SJCRH30 (cell line): ENCODE measurements around the gene CTNNBL1. TPM values are rescaled to one million over a fixed set of nuclear protein-coding genes. Genes with fewer than 3 reads are reported as not detected.
A peak's percentile ranks its signal among the peaks of the same experiment; 100 is the strongest.
"Not testable (repeated sequence)": the region's sequence is repeated elsewhere in the genome, so short reads cannot be mapped to it uniquely, and the experiment has no call there.

ENCODE experiments used
- DNase-seq, 2 experiments: peaks; one replicate each; pipeline ENCODE4 v3.0.0-alpha.2; 2015 to 2020
- H3K27ac ChIP-seq: fragments of 250-450 bp; sonication (Bioruptor Pico); 2 replicates; pipeline ENCODE4 v1.5.1; 2020; ENCODE audit warnings: mild to moderate bottlenecking, moderate library complexity
- H3K27me3 ChIP-seq: fragments of 250-450 bp; sonication (Bioruptor Pico); 2 replicates; pipeline ENCODE4 v1.5.1; 2020; ENCODE audit warnings: mild to moderate bottlenecking, moderate library complexity
- H3K36me3 ChIP-seq: fragments of 250-450 bp; sonication (Bioruptor Pico); 2 replicates; pipeline ENCODE4 v1.5.1; 2020; ENCODE audit warnings: mild to moderate bottlenecking, moderate library complexity
- H3K4me1 ChIP-seq: fragments of 250-450 bp; sonication (Bioruptor Pico); 2 replicates; pipeline ENCODE4 v1.5.1; 2020; ENCODE audit warnings: mild to moderate bottlenecking, moderate library complexity
- H3K4me3 ChIP-seq: fragments of 250-450 bp; sonication (Bioruptor Pico); 2 replicates; pipeline ENCODE4 v1.5.1; 2020; ENCODE audit warnings: mild to moderate bottlenecking, moderate library complexity
- H3K9me3 ChIP-seq: fragments of 250-450 bp; sonication (Bioruptor Pico); replicated peaks from 2 replicates; pipeline ENCODE4 v1.5.1; 2020; ENCODE audit warnings: mild to moderate bottlenecking, moderate library complexity
- total RNA-seq: library from RNA; depleted of rRNA; stranded (reverse); fragments of >200 nt; shearing (Covaris generic); gene quantifications from 2 replicates; pipeline ENCODE4 v1.2.3, GENCODE V29; 2014

CTNNBL1 gene
- total RNA-seq, 1 experiment from 2014 or later: 89.5 TPM

DNA sequence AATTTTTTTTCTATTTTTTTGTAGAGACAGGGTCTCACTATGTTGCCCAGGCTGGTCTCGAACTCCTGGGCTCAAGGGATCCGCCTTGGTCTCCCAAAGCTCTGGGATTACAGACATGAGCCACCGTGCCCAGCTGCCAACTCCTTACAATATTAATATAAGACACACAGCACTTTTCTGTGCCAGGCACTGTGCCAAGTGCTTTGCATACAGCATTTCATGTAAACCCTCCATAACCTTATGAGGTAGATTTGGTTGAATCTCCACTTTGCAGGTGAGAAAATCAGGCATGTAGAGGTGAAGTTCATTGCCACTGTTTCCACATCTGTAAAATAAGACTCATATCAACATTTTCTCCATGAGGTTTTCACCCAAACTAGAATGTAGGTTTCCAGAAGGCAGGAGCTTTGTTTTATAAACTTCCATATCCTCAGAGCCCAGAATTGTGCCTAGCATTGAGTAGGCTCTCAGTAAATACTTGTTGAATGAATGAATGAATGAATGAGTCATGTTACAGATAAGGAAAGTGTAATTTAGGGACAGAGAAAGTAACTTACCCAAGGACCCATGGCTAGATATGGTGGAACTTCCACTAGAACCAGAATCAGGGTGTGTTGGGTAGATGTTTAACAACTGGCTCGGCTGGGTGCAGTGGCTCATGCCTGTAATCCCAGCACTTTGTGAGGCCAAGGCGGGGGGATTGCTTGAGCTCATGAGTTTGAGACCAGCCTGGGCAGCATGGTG is 3.0 kb upstream of the CTNNBL1 start:
- DNase-seq: no peak
- Histone ChIP-seq H3K27ac (no peak overlapping the region), H3K27me3 (peaks cover 5% of the 10 kb centered on the region; the same call in 1 of the 2 replicates), H3K9me3 (peaks cover 4% of the 10 kb centered on the region; the same call in 1 of the 2 replicates), H3K4me1 (0 out of 2 replicates have a peak, but pooled peaks cover 2% of the 10 kb centered on the region), H3K4me3 (no peak overlapping the region), H3K36me3 (no peaks in the 10 kb centered on the region)

DNA sequence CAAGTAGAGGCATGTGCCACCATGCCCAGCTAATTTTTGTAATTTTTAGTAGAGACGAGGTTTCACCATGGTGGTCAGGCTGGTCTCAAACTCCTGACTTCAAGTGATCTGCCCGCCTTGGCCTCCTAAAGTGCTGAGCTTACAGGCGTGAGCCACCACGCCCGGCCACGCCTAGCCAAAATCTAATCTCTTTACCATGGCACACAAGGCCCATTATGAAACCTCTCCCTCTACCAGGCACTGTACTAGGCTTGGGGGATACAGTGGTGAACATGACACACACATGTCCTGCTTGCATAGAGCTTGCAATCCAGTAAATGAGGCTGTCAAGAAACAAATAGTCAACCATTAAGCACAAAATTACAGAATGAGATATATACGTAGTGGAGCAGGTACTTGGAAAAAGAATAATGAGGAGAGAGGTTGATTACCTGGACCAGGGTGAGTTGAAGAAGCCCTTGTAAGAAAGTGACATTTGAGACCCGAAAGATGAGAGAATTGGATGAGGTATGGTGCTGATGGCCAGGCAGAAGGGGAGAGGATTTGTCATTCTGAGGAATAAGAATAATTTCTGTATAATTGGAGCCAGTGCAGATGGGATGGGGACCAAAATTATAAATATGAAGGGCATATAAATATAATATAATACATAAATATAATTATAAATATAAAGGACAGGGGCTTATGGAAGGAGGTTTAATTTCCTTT is 1.2 kb upstream of the CTNNBL1 start:
- H3K27me3 ChIP-seq: no peaks in the 10 kb centered on the region
- H3K4me3 ChIP-seq: no peak overlapping the region
- H3K27ac ChIP-seq: no peak overlapping the region
- no peaks in the 10 kb centered on the region for H3K36me3 ChIP-seq
- H3K9me3 ChIP-seq: no peaks in the 10 kb centered on the region
- H3K4me1 ChIP-seq: 0 out of 2 replicates have a peak, but pooled peaks cover 2% of the 10 kb centered on the region
- no peak for DNase-seq

DNA sequence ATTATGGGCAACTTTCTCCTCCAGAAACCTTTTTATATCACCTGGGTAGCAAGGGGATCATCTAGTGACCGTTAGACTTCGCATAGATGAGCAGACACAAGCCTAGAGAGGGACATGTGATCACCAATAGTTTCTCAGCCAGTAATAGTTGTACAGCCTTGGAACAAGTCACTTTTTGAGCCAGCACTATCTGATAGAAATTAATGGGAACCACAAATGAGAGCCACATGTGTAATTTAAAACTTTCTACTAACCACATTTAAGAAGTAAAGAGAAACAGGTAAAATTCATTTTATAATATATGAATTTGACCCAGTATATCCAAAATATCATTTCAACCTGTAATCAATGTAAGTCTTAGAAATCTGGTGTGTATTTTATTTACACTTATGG is 592 bp upstream of the CTNNBL1 start:
- H3K27me3 ChIP-seq: no peaks in the 10 kb centered on the region
- no peaks in the 10 kb centered on the region for H3K36me3 ChIP-seq
- 0 out of 2 replicates have a peak, but pooled peaks cover 2% of the 10 kb centered on the region for H3K4me1 ChIP-seq
- DNase-seq: no peak
- H3K27ac ChIP-seq: no peak overlapping the region
- peak overlapping the region; percentile 83 for H3K4me3 ChIP-seq
- no peaks in the 10 kb centered on the region for H3K9me3 ChIP-seq

DNA sequence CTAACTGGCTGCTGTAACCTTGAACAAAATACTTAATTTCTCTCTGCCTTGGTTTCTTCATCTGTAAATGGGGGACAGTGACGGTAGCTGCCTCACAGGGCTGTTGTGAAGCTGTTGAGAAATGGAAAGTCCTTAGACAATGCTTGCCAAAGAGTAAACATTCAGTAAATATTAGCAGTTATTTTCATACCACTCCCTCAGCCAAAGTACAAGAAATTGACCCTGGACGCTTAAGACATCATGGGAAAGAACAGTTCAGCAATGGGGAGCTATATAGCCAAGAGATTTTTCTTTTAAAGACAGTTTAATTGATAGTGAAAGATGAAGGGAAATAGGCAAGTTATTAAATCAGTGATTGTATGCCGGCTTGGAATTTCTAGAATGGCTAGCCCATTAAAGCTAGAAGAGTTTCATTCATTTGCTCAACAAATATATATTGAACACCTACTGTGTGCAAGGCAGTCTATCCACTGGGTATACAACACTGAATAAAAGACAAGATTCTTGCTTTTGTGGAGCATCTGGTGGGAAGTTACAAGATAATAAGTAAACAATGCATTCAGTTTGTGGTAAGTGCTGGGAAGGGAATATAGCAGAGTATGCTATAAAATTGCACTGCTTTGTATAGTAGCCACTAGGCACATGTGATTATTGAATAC is 2.0 kb downstream of the CTNNBL1 start:
- H3K36me3 ChIP-seq: no peaks in the 10 kb centered on the region
- no peak overlapping the region for H3K4me3 ChIP-seq
- no peak overlapping the region for H3K27ac ChIP-seq
- H3K27me3 ChIP-seq: no peaks in the 10 kb centered on the region
- 0 out of 2 replicates have a peak, but pooled peaks cover 2% of the 10 kb centered on the region for H3K4me1 ChIP-seq
- no peaks in the 10 kb centered on the region for H3K9me3 ChIP-seq
- no peak for DNase-seq

DNA sequence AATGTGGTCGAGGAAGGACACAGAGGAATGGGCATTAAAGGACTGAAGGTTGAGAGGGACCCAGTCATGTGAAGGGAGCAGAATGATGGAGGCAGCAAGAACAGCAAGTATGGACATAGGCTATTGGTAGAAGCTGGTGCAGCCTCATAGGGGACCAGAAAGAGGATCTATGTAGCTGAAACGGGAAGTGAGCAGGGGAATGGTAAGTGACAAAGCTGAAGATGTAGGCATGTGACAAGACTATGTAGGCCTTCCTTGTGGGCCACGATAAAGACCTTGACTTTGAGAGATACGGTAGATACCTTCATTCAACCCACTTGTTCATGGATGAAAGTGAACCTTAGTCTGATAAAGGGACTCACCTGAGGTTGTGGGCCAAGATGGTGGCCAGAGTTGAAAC is 3.5 kb downstream of the CTNNBL1 start:
- 0 out of 2 replicates have a peak, but pooled peaks cover 3% of the 10 kb centered on the region for H3K36me3 ChIP-seq
- H3K27ac ChIP-seq: no peak overlapping the region
- no peak for DNase-seq
- no peaks in the 10 kb centered on the region for H3K9me3 ChIP-seq
- no peak overlapping the region for H3K4me3 ChIP-seq
- 0 out of 2 replicates have a peak, but pooled peaks cover 2% of the 10 kb centered on the region for H3K4me1 ChIP-seq
- no peaks in the 10 kb centered on the region for H3K27me3 ChIP-seq

GRCh38 chr20:37699202-37699601 is 5.4 kb downstream of the CTNNBL1 start:
- DNase-seq: no peak
- Histone ChIP-seq H3K27ac (no peak overlapping the region), H3K27me3 (no peaks in the 10 kb centered on the region), H3K9me3 (no peaks in the 10 kb centered on the region), H3K4me3 (no peak overlapping the region), H3K36me3 (0 out of 2 replicates have a peak, but pooled peaks cover 3% of the 10 kb centered on the region), H3K4me1 (no peaks in the 10 kb centered on the region)

DNA sequence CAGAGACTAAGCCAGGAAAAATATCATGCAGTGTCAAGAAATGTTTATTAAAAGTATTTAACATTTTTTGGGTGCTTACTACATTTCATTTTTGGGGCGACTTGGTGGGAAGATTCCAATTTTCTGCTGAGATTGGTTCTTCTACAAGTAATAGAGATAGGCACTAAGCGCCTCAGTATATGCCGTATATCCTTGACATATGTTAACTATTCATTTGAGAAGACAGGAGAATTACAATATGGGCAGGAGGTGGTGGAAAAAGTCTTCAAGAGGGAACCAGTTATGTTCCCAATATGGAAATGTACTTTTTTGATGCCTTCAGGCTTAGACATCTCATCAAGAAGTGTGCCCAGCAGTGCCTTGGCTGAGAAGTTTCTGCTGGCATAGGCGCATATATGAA is 6.5 kb downstream of the CTNNBL1 start:
- H3K9me3 ChIP-seq: no peaks in the 10 kb centered on the region
- H3K4me3 ChIP-seq: no peak overlapping the region
- no peaks in the 10 kb centered on the region for H3K4me1 ChIP-seq
- no peak overlapping the region for H3K27ac ChIP-seq
- 0 out of 2 replicates have a peak, but pooled peaks cover 3% of the 10 kb centered on the region for H3K36me3 ChIP-seq
- no peak for DNase-seq
- no peaks in the 10 kb centered on the region for H3K27me3 ChIP-seq

DNA sequence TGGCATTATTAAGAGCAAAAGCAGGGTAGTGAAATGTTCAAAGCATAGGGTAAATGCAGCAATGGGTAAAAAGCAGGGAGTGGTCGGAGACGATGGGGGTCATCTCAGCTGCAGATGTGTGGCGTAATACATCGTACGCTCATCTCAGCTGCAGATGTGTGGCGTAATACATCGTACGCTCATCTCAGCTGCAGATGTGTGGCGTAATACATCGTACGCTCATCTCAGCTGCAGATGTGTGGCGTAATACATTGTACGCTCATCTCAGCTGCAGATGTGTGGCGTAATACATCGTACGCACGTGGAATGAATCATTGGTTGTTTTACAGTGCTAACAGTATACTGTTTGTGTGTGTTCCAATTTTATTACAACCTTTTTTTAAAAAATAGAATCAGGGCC is 7.8 kb downstream of the CTNNBL1 start:
- not testable (repeated sequence) for H3K27ac ChIP-seq, H3K4me1 ChIP-seq, H3K27me3 ChIP-seq, H3K36me3 ChIP-seq, DNase-seq, H3K4me3 ChIP-seq, H3K9me3 ChIP-seq

DNA sequence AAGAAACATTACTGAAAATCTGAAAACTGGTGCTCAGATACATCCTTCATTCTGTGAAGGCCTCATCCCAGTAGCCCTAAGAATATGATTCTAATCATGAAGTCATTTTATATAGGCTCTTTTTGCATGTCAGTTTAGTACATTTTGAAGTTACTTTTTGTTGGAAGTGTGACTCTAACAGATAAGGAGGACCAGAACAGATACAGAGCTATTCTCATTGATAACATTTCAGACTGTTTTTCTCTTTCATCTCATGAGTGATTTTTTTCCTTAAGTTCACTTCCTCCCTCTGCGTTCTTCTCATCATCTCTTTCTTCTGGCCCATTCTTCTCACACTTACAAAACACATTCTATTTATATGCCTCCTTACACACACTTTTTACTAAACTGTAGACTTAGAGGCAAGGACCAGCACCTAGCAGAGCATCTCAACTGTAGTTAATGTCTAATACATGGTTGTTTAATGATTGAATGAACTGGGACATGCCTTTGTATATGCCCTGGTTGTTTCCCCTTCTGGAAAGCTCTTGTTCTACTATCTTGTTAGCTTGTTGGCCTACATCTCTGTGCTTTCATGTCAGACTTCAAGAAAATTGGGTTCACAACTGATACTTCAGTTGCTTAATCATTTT is 8.7 kb downstream of the CTNNBL1 start:
- DNase-seq: no peak
- Histone ChIP-seq H3K4me1 (no peaks in the 10 kb centered on the region), H3K36me3 (0 out of 2 replicates have a peak, but pooled peaks cover 3% of the 10 kb centered on the region), H3K9me3 (0 out of 2 replicates have a peak, but pooled peaks cover 3% of the 10 kb centered on the region), H3K4me3 (no peak overlapping the region), H3K27me3 (no peaks in the 10 kb centered on the region), H3K27ac (no peak overlapping the region)

DNA sequence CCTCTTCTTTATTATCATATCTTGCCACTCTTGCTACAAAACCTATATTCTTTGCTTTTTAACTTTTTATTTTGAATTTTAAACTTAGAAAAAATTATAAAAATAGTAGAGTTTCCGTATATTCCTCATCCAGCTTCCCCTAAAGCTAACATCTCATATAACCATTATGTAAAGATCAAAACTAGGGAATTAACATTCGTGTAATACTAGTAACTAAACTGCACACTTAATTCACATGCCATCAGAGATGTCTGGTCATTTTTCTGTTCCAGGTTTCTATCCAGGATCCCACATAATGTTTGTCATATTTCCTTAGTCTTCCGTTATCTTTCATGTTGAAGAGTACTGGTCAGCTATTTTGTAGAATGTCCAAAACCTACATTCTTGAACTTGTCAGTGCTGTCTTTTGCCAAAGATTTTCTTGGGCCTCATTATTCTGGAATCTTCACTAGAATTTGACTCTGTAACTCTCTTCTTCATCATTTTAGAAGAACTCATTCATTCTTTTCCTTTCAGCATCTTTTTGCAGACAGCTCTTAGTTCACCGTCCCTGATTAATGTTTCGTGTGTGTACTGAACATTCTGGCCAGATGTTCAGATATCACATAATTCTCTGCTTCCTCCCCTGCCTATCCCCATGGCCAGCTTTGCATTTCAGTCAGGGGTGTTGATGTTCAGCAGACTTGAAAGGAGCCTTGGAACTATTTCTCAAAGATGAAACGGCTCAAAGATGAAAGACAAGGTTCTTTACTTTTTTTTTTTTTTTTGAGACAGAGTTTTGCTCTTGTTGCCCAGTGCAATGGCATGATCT is 9.4 kb downstream of the CTNNBL1 start:
- Histone ChIP-seq H3K27me3 (no peaks in the 10 kb centered on the region), H3K27ac (no peak overlapping the region), H3K9me3 (0 out of 2 replicates have a peak, but pooled peaks cover 3% of the 10 kb centered on the region), H3K4me3 (no peak overlapping the region), H3K4me1 (no peaks in the 10 kb centered on the region), H3K36me3 (0 out of 2 replicates have a peak, but pooled peaks cover 3% of the 10 kb centered on the region)
- DNase-seq: no peak

DNA sequence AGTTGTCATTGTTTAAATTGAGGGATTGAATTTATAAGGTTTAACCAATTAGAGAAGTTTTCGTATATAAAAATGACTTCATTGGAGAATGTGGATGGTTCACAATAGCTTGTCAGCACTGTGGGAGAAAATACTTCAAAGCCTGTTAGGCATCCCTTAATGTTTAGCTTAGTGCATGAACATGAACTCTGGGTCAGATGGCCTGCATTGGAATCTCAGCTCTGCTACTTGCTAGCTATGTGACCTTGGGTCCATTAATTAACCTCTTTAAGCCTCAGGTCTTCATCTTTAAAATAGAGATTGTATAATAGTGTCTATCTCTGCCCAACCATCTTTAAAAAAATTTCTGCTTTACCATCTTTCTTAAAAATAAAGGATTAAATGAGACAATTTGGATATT is 11.1 kb downstream of the CTNNBL1 start:
- H3K27ac ChIP-seq: no peak overlapping the region
- no peak for DNase-seq
- 0 out of 2 replicates have a peak, but pooled peaks cover 3% of the 10 kb centered on the region for H3K9me3 ChIP-seq
- 0 out of 2 replicates have a peak, but pooled peaks cover 3% of the 10 kb centered on the region for H3K36me3 ChIP-seq
- H3K4me1 ChIP-seq: no peaks in the 10 kb centered on the region
- H3K4me3 ChIP-seq: no peak overlapping the region
- no peaks in the 10 kb centered on the region for H3K27me3 ChIP-seq

DNA sequence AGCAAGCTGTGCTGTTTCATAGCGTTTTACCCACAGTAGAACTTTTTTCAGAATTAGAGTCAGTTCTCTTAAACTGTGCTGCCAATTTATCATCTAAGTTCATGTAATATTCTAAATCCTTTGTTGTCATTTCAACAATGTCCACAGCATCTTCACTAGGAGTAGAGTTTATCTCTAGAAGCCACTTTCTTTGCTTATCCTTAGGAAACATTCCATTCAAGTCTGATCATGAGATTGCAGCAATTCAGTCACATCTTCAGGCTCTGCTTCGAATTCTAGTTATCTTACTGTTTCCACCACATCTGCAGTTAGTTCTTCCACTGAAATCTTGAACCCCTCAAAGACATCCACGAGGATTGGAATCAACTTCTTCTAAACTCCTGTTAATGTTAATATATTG is 12.5 kb downstream of the CTNNBL1 start:
- H3K9me3 ChIP-seq: 0 out of 2 replicates have a peak, but pooled peaks cover 3% of the 10 kb centered on the region
- no peak overlapping the region for H3K4me3 ChIP-seq
- H3K36me3 ChIP-seq: 0 out of 2 replicates have a peak, but pooled peaks cover under 1% of the 10 kb centered on the region
- no peaks in the 10 kb centered on the region for H3K27me3 ChIP-seq
- no peak overlapping the region for H3K27ac ChIP-seq
- DNase-seq: no peak
- no peaks in the 10 kb centered on the region for H3K4me1 ChIP-seq

GRCh38 chr20:37711001-37711400 is 17.2 kb downstream of the CTNNBL1 start:
- H3K27me3 ChIP-seq: no peaks in the 10 kb centered on the region
- H3K27ac ChIP-seq: no peak overlapping the region
- no peaks in the 10 kb centered on the region for H3K36me3 ChIP-seq
- H3K4me3 ChIP-seq: no peak overlapping the region
- DNase-seq: no peak
- no peaks in the 10 kb centered on the region for H3K4me1 ChIP-seq
- H3K9me3 ChIP-seq: 0 out of 2 replicates have a peak, but pooled peaks cover 3% of the 10 kb centered on the region
